ENCODE results near the gene GALNT7. TPM values are rescaled to one million over a fixed set of nuclear protein-coding genes. Genes with fewer than 3 reads are reported as not detected.

GALNT7 gene
- total and polyA plus RNA-seq, 10 of the 15 experiments (the other 5 are each of a cell fraction or from before 2014, with no cell fraction given) = 14.2 to 33.2 (median 28.9) TPM

GRCh38 chr4:173256825-173257224 is 88.2 kb downstream of the GALNT7 start:
- RAD21 ChIA-PET (ENCODE audit: unreplicated experiment) = interaction anchor here (0.8 to 3.1 kb wide), 29 partner anchors 8 to 275 kb away, joined by 3 to 98 read pairs (median 4); partner anchors contain the start of gene GALNT7
- peaks cover 24% of the 10 kb centered on the region for H3K79me2 ChIP-seq (ENCODE audit: control insufficient read depth, insufficient read depth, low read length)

More at GRCh38 chr4:173256825-173257224, 88.2 kb downstream of the GALNT7 start:
- Histone ChIP-seq H3K4me2 (ENCODE audit: control insufficient read depth, insufficient read depth) (no peak overlapping the region), H3K4me1 (ENCODE audit: control insufficient read depth, insufficient read depth, low read length) (peaks cover 24% of the 10 kb centered on the region), H3K9me3 (replicated peaks; ENCODE audit: control insufficient read depth, insufficient read depth, low read length) (no peaks in the 10 kb centered on the region; the same call in 2 of the 3 replicates), H2AFZ (ENCODE audit: control insufficient read depth, low read depth, low read length) (no peak overlapping the region), H3K27ac (ENCODE audit: control insufficient read depth, insufficient read depth) (no peak overlapping the region), H4K20me1 (ENCODE audit: control insufficient read depth, insufficient read depth) (no peaks in the 10 kb centered on the region), H3K9ac (ENCODE audit: control insufficient read depth, insufficient read depth, low read length) (no peak overlapping the region), H3K4me3 (no peak overlapping the region), H3K27me3 (replicated peaks in 1 of 2; ENCODE audit: control insufficient read depth in 2 of 2, insufficient read depth in 2 of 2, low read length in 1 of 2) (no peaks in the 10 kb centered on the region), H3K36me3 (ENCODE audit: control insufficient read depth in 2 of 2, insufficient read depth in 2 of 2, low read length in 1 of 2) (peaks cover 0 to 5% of the 10 kb centered on the region in 2 experiments; a peak in 2 of 4 replicates)
- no peak for FAIRE-seq
- ChIA-PET CTCF (interaction anchor here (0.7 to 6.2 kb wide), 48 partner anchors 10 to 364 kb away, joined by 3 to 175 read pairs (median 5); partner anchors contain the start of gene GALNT7), SMC1A (ENCODE audit: uncharacterized antibody, unreplicated experiment) (interaction anchor here (0.7 to 4.0 kb wide), 32 partner anchors 9 to 250 kb away, joined by 3 to 96 read pairs (median 6); partner anchors contain the start of gene GALNT7), POLR2A (interaction anchor here (1.0 to 1.7 kb wide), 4 partner anchors 45 to 243 kb away, joined by 3 to 7 read pairs (median 4); no protein-coding TSS in a partner anchor)
- no peak for DNase-seq (ENCODE audit: low read depth, low spot score)
- ATAC-seq = no peak
- 79% methylated on average over 3 of the region's 3 CpGs for WGBS (ENCODE audit: insufficient coverage, insufficient replicate concordance, low lambda C conversion rate, missing lambda C conversion rate)
- BruUV-seq (replicated peaks) = no TSS peak
- in situ Hi-C loops (cut with MboI) = loop anchor here (5.0 kb wide), 1 partner anchor 240 kb away; no protein-coding TSS in a partner anchor
- intact Hi-C loops (cut with micrococcal nuclease; ENCODE audit: unreplicated experiment) = loop anchor here (1.0 to 10.0 kb wide), 4 partner anchors 88 to 362 kb away; partner anchors contain the start of gene GALNT7
- TF ChIP-seq JUNB (IDR thresholded peaks at IDR 0.05) (no peak), STAT3 (IDR thresholded peaks at IDR 0.05; ENCODE audit: low read depth, low read length) (no peak), TBL1XR1 (IDR thresholded peaks at IDR 0.05; ENCODE audit: low read depth, low read length) (no peak), IKZF1 (conservative IDR thresholded peaks at IDR 0.05) (no peak), BMI1 (IDR thresholded peaks at IDR 0.05; ENCODE audit: borderline replicate concordance) (no peak), JUND (IDR thresholded peaks at IDR 0.05; ENCODE audit: low read depth, low read length) (no peak), BRCA1 (IDR thresholded peaks at IDR 0.05; ENCODE audit: low read depth, low read length) (no peak), ZNF207 (IDR thresholded peaks at IDR 0.05; ENCODE audit: borderline replicate concordance) (no peak), POU2F2 (IDR thresholded peaks at IDR 0.05; ENCODE audit: borderline replicate concordance, low read depth, low read length) (no peak), ZSCAN29 (IDR thresholded peaks at IDR 0.05) (no peak), FOXK2 (IDR thresholded peaks at IDR 0.05) (no peak)
- TF ChIP-seq, protein P1, sequence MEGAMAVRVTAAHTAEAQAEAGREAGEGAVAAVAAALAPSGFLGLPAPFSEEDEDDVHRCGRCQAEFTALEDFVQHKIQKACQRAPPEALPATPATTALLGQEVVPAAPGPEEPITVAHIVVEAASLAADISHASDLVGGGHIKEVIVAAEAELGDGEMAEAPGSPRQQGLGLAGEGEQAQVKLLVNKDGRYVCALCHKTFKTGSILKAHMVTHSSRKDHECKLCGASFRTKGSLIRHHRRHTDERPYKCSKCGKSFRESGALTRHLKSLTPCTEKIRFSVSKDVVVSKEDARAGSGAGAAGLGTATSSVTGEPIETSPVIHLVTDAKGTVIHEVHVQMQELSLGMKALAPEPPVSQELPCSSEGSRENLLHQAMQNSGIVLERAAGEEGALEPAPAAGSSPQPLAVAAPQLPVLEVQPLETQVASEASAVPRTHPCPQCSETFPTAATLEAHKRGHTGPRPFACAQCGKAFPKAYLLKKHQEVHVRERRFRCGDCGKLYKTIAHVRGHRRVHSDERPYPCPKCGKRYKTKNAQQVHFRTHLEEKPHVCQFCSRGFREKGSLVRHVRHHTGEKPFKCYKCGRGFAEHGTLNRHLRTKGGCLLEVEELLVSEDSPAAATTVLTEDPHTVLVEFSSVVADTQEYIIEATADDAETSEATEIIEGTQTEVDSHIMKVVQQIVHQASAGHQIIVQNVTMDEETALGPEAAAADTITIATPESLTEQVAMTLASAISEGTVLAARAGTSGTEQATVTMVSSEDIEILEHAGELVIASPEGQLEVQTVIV (IDR thresholded peaks at IDR 0.05; ENCODE audit: borderline replicate concordance, partially characterized antibody) = no peak
- TF ChIP-seq, protein P2, sequence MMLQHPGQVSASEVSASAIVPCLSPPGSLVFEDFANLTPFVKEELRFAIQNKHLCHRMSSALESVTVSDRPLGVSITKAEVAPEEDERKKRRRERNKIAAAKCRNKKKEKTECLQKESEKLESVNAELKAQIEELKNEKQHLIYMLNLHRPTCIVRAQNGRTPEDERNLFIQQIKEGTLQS (IDR thresholded peaks at IDR 0.05; ENCODE audit: borderline replicate concordance, extremely low read depth, low read depth, low read length) = no peak

Data from GM12878 (cell line).